HEK293 (cell line): ENCODE data around the gene CTDSPL2.

Source experiments
- GLI2 ChIP-seq: fragments of 450-650 bp; formaldehyde crosslinking; IDR thresholded peaks from 2 replicates; pipeline ENCODE4; 2017; ENCODE audit warnings: missing biosample characterization, missing genetic modification characterization, low read depth, borderline replicate concordance
- GLI4 ChIP-seq: fragments of 450-650 bp; formaldehyde crosslinking; IDR thresholded peaks from 2 replicates; pipeline ENCODE4 v1.5.1; 2016; ENCODE audit warnings: missing biosample characterization, missing genetic modification characterization
- REPIN1 ChIP-seq: fragments of 450-650 bp; formaldehyde crosslinking; IDR thresholded peaks from 2 replicates; pipeline ENCODE4 v1.5.1; 2017; ENCODE audit warnings: missing biosample characterization, missing genetic modification characterization, low read depth
- TRIM28 ChIP-seq: IDR thresholded peaks from 2 replicates; pipeline ENCODE4 v1.6.1; 2011; ENCODE audit warnings: low read length, control low read depth, borderline replicate concordance
- YY1 ChIP-seq: fragments of 450-650 bp; formaldehyde crosslinking; IDR thresholded peaks from 2 replicates; pipeline ENCODE4 v1.5.1; 2018; ENCODE audit warnings: missing biosample characterization, missing genetic modification characterization
- ZFP37 ChIP-seq: fragments of 450-650 bp; formaldehyde crosslinking; IDR thresholded peaks from 2 replicates; pipeline ENCODE4 v1.5.1; 2016; ENCODE audit warnings: missing biosample characterization, missing genetic modification characterization
- ZNF211 ChIP-seq: fragments of 450-650 bp; formaldehyde crosslinking; IDR thresholded peaks from 2 replicates; pipeline ENCODE4 v1.5.1; 2016; ENCODE audit warnings: low read depth, missing biosample characterization, missing genetic modification characterization
- ZNF311 ChIP-seq: fragments of 450-650 bp; formaldehyde crosslinking; IDR thresholded peaks from 2 replicates; pipeline ENCODE4 v1.5.1; 2017; ENCODE audit warnings: missing biosample characterization, missing genetic modification characterization, borderline replicate concordance
- ZNF37A ChIP-seq: fragments of 450-650 bp; IDR thresholded peaks from 2 replicates; pipeline ENCODE4 v1.5.1; 2018; ENCODE audit warnings: missing biosample characterization, missing genetic modification characterization
- ZNF391 ChIP-seq: fragments of 450-650 bp; formaldehyde crosslinking; IDR thresholded peaks from 2 replicates; pipeline ENCODE4 v1.5.1; 2016; ENCODE audit warnings: low read depth, missing biosample characterization, missing genetic modification characterization, borderline replicate concordance
- ZNF433 ChIP-seq: fragments of 450-650 bp; formaldehyde crosslinking; IDR thresholded peaks from 2 replicates; pipeline ENCODE4 v1.5.1; 2016; ENCODE audit warnings: missing biosample characterization, missing genetic modification characterization, low read depth
- ZNF530 ChIP-seq: fragments of 450-650 bp; formaldehyde crosslinking; IDR thresholded peaks from 2 replicates; pipeline ENCODE4 v1.5.1; 2016; ENCODE audit warnings: low read depth, missing biosample characterization, missing genetic modification characterization
- ZNF571 ChIP-seq: fragments of 450-650 bp; formaldehyde crosslinking; IDR thresholded peaks from 2 replicates; pipeline ENCODE4 v1.5.0; 2017; ENCODE audit warnings: missing biosample characterization, missing genetic modification characterization
- ZNF701 ChIP-seq: fragments of 450-650 bp; formaldehyde crosslinking; IDR thresholded peaks from 2 replicates; pipeline ENCODE4 v1.5.1; 2016; ENCODE audit warnings: missing biosample characterization, missing genetic modification characterization
- TF ChIP-seq, protein P1 (sequence below): fragments of 450-650 bp; formaldehyde crosslinking; IDR thresholded peaks from 2 replicates; pipeline ENCODE4 v1.5.1; 2016; ENCODE audit warnings: missing biosample characterization, missing genetic modification characterization
- TF ChIP-seq, protein P2 (sequence below): fragments of 450-650 bp; formaldehyde crosslinking; IDR thresholded peaks from 2 replicates; pipeline ENCODE4 v1.5.1; 2016; ENCODE audit warnings: missing biosample characterization, missing genetic modification characterization
- TF ChIP-seq, protein P3 (sequence below): fragments of 450-650 bp; formaldehyde crosslinking; IDR thresholded peaks from 2 replicates; pipeline ENCODE4 v1.5.1; 2016; ENCODE audit warnings: missing biosample characterization, missing genetic modification characterization
- TF ChIP-seq, protein P4 (sequence below): fragments of 450-650 bp; formaldehyde crosslinking; IDR thresholded peaks from 2 replicates; pipeline ENCODE4 v1.5.1; 2017; ENCODE audit warnings: missing biosample characterization, mild to moderate bottlenecking, missing genetic modification characterization, moderate library complexity
- TF ChIP-seq, protein P5 (sequence below): fragments of 450-650 bp; formaldehyde crosslinking; IDR thresholded peaks from 2 replicates; pipeline ENCODE4 v1.5.1; 2016; ENCODE audit warnings: missing biosample characterization, missing genetic modification characterization
- TF ChIP-seq, protein P6 (sequence below): fragments of 450-650 bp; formaldehyde crosslinking; IDR thresholded peaks from 2 replicates; pipeline ENCODE4 v1.5.1; 2017; ENCODE audit warnings: missing biosample characterization, missing genetic modification characterization

The CTDSPL2 gene

DNA sequence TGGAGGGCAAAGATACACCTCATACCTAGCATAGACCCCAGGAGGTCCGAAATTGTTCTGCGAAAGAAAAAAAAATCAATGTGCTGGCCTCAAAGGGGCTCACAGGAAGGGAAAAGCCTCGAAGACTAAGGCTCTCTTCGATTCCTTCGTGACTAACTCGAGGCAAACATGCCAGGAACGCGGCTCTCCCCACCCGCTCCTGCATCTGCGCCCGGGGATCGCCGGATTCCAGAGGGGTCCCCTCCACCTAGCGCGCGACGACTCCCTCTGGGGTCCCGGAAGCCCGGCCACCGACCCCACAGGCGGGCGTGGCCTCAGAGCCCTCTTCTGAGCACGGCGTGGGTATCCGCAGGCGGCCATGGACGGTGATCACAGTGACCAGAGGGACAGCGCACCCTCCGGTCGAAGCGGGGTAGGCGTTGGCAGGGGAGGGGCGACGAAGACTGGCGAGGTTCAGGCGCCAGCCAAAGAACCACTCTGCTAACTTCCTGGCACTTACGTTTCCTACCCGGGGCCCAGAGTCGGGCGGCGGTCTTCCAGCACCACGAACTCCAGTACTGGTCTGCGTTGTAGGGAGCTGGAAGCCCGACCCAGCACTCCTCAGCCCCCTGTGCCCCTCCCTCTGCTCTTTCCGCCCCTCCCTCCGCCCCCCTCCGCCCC is 109.0 kb downstream of the CTDSPL2 start (continued):
- TF ChIP-seq ZNF391 (tag by site-specific recombination) (peak; percentile 22; the same call in 1 of the 2 replicates), ZNF433 (tag by site-specific recombination) (no peak), ZNF571 (tag by site-specific recombination) (no peak), ZNF211 (tag by site-specific recombination) (no peak), GLI4 (tag by site-specific recombination) (no peak), GLI2 (tag by site-specific recombination) (no peak), ZNF311 (tag by site-specific recombination) (no peak), ZFP37 (tag by site-specific recombination) (peak; percentile 65; the same call in 1 of the 2 replicates), ZNF701 (no peak), REPIN1 (tag by site-specific recombination) (no peak), TRIM28 (no peak), YY1 (tag by site-specific recombination) (peak; percentile 50; the same call in 1 of the 2 replicates), ZNF37A (tag by site-specific recombination) (no peak), ZNF530 (tag by site-specific recombination) (no peak)
- TF ChIP-seq, protein P1, sequence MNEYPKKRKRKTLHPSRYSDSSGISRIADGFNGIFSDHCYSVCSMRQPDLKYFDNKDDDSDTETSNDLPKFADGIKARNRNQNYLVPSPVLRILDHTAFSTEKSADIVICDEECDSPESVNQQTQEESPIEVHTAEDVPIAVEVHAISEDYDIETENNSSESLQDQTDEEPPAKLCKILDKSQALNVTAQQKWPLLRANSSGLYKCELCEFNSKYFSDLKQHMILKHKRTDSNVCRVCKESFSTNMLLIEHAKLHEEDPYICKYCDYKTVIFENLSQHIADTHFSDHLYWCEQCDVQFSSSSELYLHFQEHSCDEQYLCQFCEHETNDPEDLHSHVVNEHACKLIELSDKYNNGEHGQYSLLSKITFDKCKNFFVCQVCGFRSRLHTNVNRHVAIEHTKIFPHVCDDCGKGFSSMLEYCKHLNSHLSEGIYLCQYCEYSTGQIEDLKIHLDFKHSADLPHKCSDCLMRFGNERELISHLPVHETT, result no peak
- TF ChIP-seq, protein P2, sequence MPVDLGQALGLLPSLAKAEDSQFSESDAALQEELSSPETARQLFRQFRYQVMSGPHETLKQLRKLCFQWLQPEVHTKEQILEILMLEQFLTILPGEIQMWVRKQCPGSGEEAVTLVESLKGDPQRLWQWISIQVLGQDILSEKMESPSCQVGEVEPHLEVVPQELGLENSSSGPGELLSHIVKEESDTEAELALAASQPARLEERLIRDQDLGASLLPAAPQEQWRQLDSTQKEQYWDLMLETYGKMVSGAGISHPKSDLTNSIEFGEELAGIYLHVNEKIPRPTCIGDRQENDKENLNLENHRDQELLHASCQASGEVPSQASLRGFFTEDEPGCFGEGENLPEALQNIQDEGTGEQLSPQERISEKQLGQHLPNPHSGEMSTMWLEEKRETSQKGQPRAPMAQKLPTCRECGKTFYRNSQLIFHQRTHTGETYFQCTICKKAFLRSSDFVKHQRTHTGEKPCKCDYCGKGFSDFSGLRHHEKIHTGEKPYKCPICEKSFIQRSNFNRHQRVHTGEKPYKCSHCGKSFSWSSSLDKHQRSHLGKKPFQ (tag by site-specific recombination), result no peak
- TF ChIP-seq, protein P3, sequence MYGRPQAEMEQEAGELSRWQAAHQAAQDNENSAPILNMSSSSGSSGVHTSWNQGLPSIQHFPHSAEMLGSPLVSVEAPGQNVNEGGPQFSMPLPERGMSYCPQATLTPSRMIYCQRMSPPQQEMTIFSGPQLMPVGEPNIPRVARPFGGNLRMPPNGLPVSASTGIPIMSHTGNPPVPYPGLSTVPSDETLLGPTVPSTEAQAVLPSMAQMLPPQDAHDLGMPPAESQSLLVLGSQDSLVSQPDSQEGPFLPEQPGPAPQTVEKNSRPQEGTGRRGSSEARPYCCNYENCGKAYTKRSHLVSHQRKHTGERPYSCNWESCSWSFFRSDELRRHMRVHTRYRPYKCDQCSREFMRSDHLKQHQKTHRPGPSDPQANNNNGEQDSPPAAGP (tag by site-specific recombination), result no peak
- TF ChIP-seq, protein P4, sequence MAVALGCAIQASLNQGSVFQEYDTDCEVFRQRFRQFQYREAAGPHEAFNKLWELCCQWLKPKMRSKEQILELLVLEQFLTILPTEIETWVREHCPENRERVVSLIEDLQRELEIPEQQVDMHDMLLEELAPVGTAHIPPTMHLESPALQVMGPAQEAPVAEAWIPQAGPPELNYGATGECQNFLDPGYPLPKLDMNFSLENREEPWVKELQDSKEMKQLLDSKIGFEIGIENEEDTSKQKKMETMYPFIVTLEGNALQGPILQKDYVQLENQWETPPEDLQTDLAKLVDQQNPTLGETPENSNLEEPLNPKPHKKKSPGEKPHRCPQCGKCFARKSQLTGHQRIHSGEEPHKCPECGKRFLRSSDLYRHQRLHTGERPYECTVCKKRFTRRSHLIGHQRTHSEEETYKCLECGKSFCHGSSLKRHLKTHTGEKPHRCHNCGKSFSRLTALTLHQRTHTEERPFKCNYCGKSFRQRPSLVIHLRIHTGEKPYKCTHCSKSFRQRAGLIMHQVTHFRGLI (tag by site-specific recombination), result no peak
- TF ChIP-seq, protein P5, sequence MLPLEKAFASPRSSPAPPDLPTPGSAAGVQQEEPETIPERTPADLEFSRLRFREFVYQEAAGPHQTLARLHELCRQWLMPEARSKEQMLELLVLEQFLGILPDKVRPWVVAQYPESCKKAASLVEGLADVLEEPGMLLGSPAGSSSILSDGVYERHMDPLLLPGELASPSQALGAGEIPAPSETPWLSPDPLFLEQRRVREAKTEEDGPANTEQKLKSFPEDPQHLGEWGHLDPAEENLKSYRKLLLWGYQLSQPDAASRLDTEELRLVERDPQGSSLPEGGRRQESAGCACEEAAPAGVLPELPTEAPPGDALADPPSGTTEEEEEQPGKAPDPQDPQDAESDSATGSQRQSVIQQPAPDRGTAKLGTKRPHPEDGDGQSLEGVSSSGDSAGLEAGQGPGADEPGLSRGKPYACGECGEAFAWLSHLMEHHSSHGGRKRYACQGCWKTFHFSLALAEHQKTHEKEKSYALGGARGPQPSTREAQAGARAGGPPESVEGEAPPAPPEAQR (tag by site-specific recombination), result no peak
- TF ChIP-seq, protein P6, sequence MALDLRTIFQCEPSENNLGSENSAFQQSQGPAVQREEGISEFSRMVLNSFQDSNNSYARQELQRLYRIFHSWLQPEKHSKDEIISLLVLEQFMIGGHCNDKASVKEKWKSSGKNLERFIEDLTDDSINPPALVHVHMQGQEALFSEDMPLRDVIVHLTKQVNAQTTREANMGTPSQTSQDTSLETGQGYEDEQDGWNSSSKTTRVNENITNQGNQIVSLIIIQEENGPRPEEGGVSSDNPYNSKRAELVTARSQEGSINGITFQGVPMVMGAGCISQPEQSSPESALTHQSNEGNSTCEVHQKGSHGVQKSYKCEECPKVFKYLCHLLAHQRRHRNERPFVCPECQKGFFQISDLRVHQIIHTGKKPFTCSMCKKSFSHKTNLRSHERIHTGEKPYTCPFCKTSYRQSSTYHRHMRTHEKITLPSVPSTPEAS (tag by site-specific recombination), result no peak
- TF ChIP-seq, all 188 proteins: peak for 27
